ENCODE data around the gene ITGB5.

- TF ChIP-seq, protein P1, sequence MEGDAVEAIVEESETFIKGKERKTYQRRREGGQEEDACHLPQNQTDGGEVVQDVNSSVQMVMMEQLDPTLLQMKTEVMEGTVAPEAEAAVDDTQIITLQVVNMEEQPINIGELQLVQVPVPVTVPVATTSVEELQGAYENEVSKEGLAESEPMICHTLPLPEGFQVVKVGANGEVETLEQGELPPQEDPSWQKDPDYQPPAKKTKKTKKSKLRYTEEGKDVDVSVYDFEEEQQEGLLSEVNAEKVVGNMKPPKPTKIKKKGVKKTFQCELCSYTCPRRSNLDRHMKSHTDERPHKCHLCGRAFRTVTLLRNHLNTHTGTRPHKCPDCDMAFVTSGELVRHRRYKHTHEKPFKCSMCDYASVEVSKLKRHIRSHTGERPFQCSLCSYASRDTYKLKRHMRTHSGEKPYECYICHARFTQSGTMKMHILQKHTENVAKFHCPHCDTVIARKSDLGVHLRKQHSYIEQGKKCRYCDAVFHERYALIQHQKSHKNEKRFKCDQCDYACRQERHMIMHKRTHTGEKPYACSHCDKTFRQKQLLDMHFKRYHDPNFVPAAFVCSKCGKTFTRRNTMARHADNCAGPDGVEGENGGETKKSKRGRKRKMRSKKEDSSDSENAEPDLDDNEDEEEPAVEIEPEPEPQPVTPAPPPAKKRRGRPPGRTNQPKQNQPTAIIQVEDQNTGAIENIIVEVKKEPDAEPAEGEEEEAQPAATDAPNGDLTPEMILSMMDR (IDR thresholded peaks at IDR 0.05), result no peak
- TF ChIP-seq ZNF302 (CRISPR knock-in tag; IDR thresholded peaks at IDR 0.05), result no peak
Observed at GRCh38 chr3:124788254-124788745, 98.9 kb downstream of the ITGB5 start.
